HG03280 (cell line): ENCODE measurements around the gene ITGA1.
"Not testable (repeated sequence)": the region's sequence is repeated elsewhere in the genome, so short reads cannot be mapped to it uniquely, and the experiment has no call there.

Experiments
- ATAC-seq: cut with Tn5 transposase; IDR thresholded peaks from one replicate; pipeline ENCODE4 v1.9.1; 2021; ENCODE audit warnings: mild to moderate bottlenecking, moderate library complexity; ENCODE audit not compliant: unreplicated experiment

ITGA1 gene

GRCh38 chr5:52859628-52860027 lies 71.9 kb downstream of the ITGA1 start:
- ATAC-seq, result no peak

DNA sequence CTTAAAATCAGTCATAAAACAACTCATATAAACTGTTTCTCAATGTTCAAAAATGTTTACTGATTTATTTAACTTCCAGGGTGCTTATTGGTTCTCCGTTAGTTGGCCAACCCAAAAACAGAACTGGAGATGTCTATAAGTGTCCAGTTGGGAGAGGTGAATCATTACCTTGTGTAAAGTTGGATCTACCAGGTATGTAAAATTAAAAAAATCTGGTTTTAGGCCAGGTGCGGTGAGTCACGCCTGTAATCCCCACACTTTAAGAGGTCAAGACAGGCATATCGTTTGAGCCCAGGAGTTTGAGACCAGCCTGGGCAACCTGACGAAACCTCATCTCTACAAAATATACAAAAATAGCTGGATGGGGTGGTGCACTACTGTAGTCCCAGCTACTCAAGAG lies 73.7 kb downstream of the ITGA1 start:
- no peak for ATAC-seq

DNA sequence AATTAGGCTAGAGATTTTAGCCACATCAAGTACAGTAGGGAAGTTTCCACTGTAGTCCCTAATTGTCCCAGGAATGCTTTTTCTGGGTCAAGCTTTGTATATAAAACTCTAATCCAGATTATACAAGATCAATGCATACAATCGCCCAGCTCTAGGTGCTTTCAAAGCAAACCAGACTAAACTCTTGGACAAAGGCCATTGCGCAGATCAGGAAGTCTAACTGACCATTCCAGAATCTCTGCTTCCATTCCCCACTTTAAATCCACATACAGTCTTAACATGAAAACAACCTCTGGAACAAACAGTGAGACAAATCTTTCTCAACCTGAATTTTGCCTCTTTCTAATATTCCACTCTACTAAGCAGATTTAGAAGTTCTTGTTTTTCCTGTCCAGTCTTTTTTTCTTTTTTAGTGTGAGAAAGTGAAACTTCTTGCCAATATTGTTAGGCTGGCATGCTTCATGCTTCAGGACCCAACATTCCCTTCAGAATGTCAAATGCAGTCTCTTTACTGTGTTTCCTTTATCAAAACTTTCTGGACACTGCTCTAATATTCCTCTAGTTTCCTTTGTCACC lies 76.1 kb downstream of the ITGA1 start:
- ATAC-seq, result no peak

- no peak for ATAC-seq
Measured at GRCh38 chr5:52864371-52864770, 76.7 kb downstream of the ITGA1 start.

DNA sequence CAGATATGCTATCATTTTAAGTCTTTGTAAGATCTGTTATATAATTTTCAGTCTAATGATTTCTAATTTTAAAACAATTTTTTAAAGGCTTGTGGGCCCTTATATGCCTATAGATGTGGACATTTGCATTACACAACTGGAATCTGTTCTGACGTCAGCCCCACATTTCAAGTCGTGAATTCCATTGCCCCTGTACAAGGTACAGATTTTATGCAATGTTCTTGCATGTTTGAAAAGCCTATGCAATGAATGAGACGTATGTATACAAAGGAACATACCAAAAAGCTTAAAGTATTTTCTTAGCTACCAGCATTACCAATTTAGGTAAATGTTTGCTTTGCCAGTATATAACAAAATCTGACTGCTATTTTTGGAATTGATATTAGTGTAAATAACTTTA lies 77.2 kb downstream of the ITGA1 start:
- ATAC-seq, result no peak

DNA sequence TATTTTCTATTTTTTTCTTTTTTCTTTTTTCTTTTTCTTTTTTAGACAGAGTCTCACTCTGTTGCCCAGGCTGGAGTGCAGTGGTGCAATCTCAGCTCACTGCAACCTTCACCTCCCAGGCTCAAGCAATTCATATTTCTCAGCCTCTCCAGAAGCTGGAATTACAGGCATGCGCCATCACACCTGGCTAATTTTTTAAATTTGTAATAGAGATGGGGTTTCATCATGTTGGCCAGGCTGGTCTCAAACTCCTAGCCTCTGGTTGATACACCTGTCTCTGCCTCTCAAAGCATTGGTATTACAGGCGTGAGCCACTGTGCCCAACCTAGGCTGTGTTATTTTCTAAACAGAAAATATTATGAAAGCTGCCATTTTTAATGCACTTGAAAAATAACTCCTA lies 78.3 kb downstream of the ITGA1 start:
- not testable (repeated sequence) for ATAC-seq

GRCh38 chr5:52867809-52868208 lies 80.1 kb downstream of the ITGA1 start:
- ATAC-seq, result no peak

DNA sequence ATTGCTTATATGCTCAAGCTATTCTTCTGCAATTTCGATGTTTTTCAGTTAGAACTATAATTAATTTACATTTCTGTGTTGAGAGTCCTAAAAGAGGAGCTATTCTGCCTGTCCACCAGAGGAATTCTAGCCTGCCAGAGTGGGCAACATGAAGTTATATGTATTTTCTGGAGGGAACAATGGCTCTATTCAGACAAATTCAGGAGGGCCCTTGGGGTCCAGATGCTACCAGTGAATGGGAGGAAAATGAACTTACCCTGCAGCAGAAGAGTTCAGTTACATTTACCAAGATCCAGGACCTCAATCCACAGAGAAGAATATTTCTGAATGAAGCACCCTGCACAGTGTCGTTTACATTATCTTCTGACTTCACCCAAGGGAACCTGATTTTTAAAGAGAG lies 80.7 kb downstream of the ITGA1 start:
- ATAC-seq, result no peak

GRCh38 chr5:52869391-52869790 lies 81.7 kb downstream of the ITGA1 start:
- no peak for ATAC-seq

- no peak for ATAC-seq
Measured at GRCh38 chr5:52870448-52870847, 82.7 kb downstream of the ITGA1 start.

- no peak for ATAC-seq
Measured at GRCh38 chr5:52875827-52876226, 88.1 kb downstream of the ITGA1 start.

GRCh38 chr5:52876456-52876855 lies 88.7 kb downstream of the ITGA1 start:
- no peak for ATAC-seq

DNA sequence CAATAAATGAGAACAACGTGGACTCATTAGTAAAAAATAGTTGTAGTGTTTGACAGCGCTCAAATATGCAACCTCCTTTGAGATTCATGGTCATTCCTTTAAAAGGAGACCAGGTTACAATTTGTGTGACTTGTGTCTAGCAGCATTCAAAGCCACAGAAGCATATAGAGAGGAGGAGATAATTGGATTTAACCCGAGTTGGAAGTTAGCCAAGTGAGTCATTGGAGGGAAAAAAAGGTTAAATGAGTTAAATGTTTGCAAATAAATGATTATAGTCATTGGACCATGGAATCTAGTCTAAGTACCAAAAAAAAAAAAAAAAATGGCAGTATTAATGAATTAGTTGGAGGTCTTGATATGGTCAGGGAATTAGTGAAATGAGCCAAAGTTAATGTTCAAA lies 90.9 kb downstream of the ITGA1 start:
- no peak for ATAC-seq

- no peak for ATAC-seq
Measured at GRCh38 chr5:52880541-52880940, 92.8 kb downstream of the ITGA1 start.

DNA sequence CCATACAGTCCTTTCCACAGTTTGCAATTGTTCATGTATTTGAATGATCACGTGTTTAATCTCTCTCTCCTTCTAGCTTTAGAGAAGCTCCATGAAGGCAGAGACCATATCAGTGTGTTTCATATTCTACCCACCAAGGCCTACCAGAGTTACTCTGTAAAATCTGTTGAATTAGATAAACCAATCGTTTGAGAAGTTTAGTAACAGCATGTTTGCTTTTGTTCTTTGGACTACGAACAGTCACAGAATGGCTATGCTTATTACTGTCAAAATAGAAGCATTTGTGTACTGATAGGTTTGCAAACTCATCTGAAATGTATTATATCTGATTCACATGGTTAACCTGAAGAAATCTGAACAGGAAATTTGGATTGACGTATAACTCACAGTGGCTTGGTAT lies 93.8 kb downstream of the ITGA1 start:
- no peak for ATAC-seq

DNA sequence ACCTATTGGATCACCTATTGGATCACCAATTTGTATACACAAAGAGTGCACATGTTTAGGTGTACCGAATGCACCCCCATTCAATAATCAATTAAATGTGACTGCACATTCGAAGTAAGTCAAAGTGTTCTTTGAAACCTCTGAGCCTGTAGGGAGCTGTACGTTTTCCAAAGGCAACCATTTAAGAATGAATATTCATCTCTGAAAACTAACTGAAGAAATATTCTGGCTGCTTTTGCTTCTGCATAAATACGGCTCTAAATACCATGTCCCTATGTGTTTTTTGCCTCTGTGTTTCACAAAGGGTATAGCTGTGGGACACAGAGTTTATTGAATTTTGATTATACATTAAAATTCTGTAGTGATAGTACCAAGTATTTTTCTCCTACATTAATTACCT lies 95.4 kb downstream of the ITGA1 start:
- ATAC-seq, result no peak

- no peak for ATAC-seq
Measured at GRCh38 chr5:52884453-52884852, 96.7 kb downstream of the ITGA1 start.

- ATAC-seq, result no peak
Measured at GRCh38 chr5:52885614-52886013, 97.9 kb downstream of the ITGA1 start.

- ATAC-seq, result no peak
Measured at GRCh38 chr5:52886206-52886605, 98.5 kb downstream of the ITGA1 start.

GRCh38 chr5:52887066-52887465 lies 99.3 kb downstream of the ITGA1 start:
- no peak for ATAC-seq

DNA sequence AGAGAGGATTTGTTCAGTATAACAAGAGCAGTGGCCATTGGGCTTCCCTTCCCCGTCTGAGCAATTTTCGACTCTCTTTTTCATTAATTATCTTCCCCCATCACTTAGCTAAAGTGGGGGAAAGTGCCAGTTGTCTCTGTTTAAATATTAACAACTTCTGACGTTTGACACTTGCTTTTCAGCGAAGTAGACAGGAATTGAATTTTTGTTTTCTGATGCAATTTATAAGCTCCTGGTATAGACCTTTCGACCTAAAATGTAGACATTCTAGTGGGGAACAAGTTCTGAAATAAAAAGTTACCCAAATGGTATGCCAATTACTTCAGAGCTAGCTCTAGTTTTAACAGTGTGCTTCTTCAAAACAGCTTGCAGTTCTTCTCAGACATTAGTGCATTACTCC lies 100.6 kb downstream of the ITGA1 start:
- ATAC-seq, result no peak

DNA sequence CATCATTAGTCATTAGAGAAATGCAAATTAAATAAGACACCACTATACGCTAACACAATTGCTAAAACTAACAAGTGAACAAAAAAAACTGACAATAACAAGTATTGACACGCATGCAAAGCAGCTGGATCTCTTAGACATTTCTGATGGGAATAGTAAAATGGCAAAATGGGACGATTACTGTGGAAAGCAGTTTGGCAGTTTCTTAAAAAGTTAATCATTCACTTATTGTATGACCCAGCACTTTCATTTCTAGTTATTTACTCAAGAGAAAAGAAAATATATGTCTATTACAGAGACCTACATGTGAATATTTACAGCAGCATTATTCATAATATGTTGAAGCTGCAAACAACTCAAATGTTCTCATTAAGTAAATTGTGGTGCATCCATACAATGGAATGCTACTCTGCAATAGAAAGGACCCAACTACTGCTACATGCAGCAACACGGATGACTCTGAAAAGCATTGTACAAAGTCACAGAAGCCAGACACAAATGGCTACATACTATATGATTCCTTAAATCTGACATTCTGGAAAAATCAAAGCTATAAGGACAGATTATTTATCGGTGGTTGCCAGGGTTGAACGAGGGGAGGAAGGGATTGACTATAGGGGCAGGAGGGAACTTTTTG lies 104.6 kb downstream of the ITGA1 start:
- ATAC-seq, result no peak

GRCh38 chr5:52893105-52893504 lies 105.4 kb downstream of the ITGA1 start:
- ATAC-seq, result no peak
